HepG2 (cell line): ENCODE results near the gene BCAS3. TPM values are rescaled to one million over a fixed set of nuclear protein-coding genes. Genes with fewer than 3 reads are reported as not detected.

ENCODE experiments used
- ATAC-seq: fragments of 200-7000 bp; cut with Tn5 transposase; 3 replicates; pipeline ENCODE4 v1.9.1; 2020; ENCODE audit warnings: mild to moderate bottlenecking, moderate library complexity
- BruUV-seq: library from RNA; stranded (reverse); fragments of 400-500 nt; replicated peaks from 2 replicates; lab custom pipeline; 2021; lab: Mats Ljungman, UMichigan
- CTCF ChIA-PET: fragments of 300-600 bp; formaldehyde crosslinking; extraction: SDS; loops from one replicate; lab custom pipeline; 2021; ENCODE audit warnings: low total read pairs, inconsistent platforms, low intra/inter-chr PET ratio; lab: Yijun Ruan, JAX
- POLR2A ChIA-PET: fragments of 350-600 bp; sonication (Branson Sonifier 250); formaldehyde crosslinking; loops from one replicate; lab custom pipeline; 2020; ENCODE audit warnings: antibody characterized with exemption, inconsistent platforms; lab: Yijun Ruan, JAX
- DNase-seq: peaks from one replicate; pipeline ENCODE4 v3.0.0-alpha.2; 2015; ENCODE audit warnings: low spot score
- FAIRE-seq: peaks from 3 replicates; lab custom pipeline; 2011; peaks lifted over from hg19 to GRCh38; lab: Jason Lieb, UNC
- H2AFZ ChIP-seq: one replicate; pipeline ENCODE4 v1.6.1; 2011; ENCODE audit warnings: low read length, inconsistent platforms
- H3K27ac ChIP-seq: fragments of 300-600 bp; 3 replicates; pipeline ENCODE4 v1.8.0; 2011; ENCODE audit warnings: mixed run types, mild to moderate bottlenecking, mixed read lengths, low read length, inconsistent platforms; ENCODE audit not compliant: insufficient read depth; ENCODE audit errors: extremely low read length
- H3K27me3 ChIP-seq, 2 experiments: fragments of 200-600 bp in 1 of 2; 2 replicates in 1 of 2; 3 replicates in 1 of 2; pipeline versions ENCODE4 v1.6.0 to v1.8.0; 2011; ENCODE audit warnings: low read length in 2 of 2, mild to moderate bottlenecking in 2 of 2, moderate library complexity in 2 of 2, inconsistent platforms in 1 of 2; ENCODE audit not compliant: insufficient read depth in 2 of 2, control insufficient read depth in 1 of 2
- H3K36me3 ChIP-seq, 2 experiments: fragments of 200-600 bp in 1 of 2; replicated peaks in 1 of 2; 2 replicates in 1 of 2; 3 replicates in 1 of 2; pipeline versions ENCODE4 v1.5.1 to v1.8.0; 2011; ENCODE audit warnings: low read length in 2 of 2, inconsistent platforms in 1 of 2; ENCODE audit not compliant: insufficient read depth in 2 of 2, control insufficient read depth in 1 of 2
- H3K4me1 ChIP-seq: 2 replicates; pipeline ENCODE4 v1.5.1; 2012; ENCODE audit warnings: low read length, inconsistent platforms; ENCODE audit not compliant: insufficient read depth
- H3K4me2 ChIP-seq: 2 replicates; pipeline ENCODE4 v1.6.0; 2011; ENCODE audit warnings: low read depth, low read length, inconsistent platforms
- H3K4me3 ChIP-seq, 3 experiments: fragments of 200-600 bp in 1 of 3; sonication (generic), shearing (Covaris generic) in 1 of 3; replicated peaks in 1 of 3; 2 replicates each; pipeline ENCODE4 v1.5.1; 2011 to 2016; ENCODE audit warnings: low read length in 3 of 3, inconsistent platforms in 2 of 3, low read depth in 2 of 3, mild to moderate bottlenecking in 2 of 3, control low read depth in 1 of 3, mixed read lengths in 1 of 3; ENCODE audit not compliant: insufficient read depth in 1 of 3
- H3K79me2 ChIP-seq: one replicate; pipeline ENCODE4 v1.6.1; 2011; ENCODE audit warnings: low read length, inconsistent platforms; ENCODE audit not compliant: insufficient read depth
- H3K9ac ChIP-seq: 2 replicates; pipeline ENCODE4 v1.6.0; 2011; ENCODE audit warnings: mild to moderate bottlenecking, low read depth, low read length, inconsistent platforms; ENCODE audit not compliant: insufficient read depth
- H3K9me3 ChIP-seq: 2 replicates; pipeline ENCODE4 v1.5.1; 2012; ENCODE audit warnings: mild to moderate bottlenecking, low read length
- H4K20me1 ChIP-seq: 2 replicates; pipeline ENCODE4 v1.6.0; 2011; ENCODE audit warnings: inconsistent platforms, mild to moderate bottlenecking, low read length, moderate library complexity; ENCODE audit not compliant: insufficient read depth
- CEBPG ChIP-seq: IDR thresholded peaks from 2 replicates; pipeline ENCODE4 v1.6.1; 2016
- FOXC1 ChIP-seq: sonication (generic); formaldehyde crosslinking; IDR thresholded peaks from 2 replicates; pipeline ENCODE4 v1.8.0; 2022; ENCODE audit warnings: mild to moderate bottlenecking, missing genetic modification reagents, borderline replicate concordance
- HMGXB3 ChIP-seq: sonication (generic); formaldehyde crosslinking; IDR thresholded peaks from 2 replicates; pipeline ENCODE4 v1.4.0; 2020; ENCODE audit warnings: missing genetic modification reagents, borderline replicate concordance
- KDM4B ChIP-seq: sonication (generic); formaldehyde crosslinking; IDR thresholded peaks from 2 replicates; pipeline ENCODE4 v1.4.0; 2020; ENCODE audit warnings: missing genetic modification reagents
- MED8 ChIP-seq: sonication (generic); formaldehyde crosslinking; IDR thresholded peaks from 2 replicates; pipeline ENCODE4 v1.8.1; 2023; ENCODE audit warnings: mild to moderate bottlenecking, missing genetic modification reagents; ENCODE audit not compliant: insufficient replicate concordance
- MTA1 ChIP-seq: sonication (generic); formaldehyde crosslinking; IDR thresholded peaks from 2 replicates; pipeline ENCODE4 v1.4.0; 2020; ENCODE audit warnings: missing genetic modification reagents, mild to moderate bottlenecking, borderline replicate concordance
- NFE2L2 ChIP-seq: fragments of 150-350 bp; IDR thresholded peaks from 2 replicates; pipeline ENCODE4 v1.6.1; 2014; ENCODE audit warnings: low read length
- SALL2 ChIP-seq: sonication (generic); formaldehyde crosslinking; IDR thresholded peaks from 2 replicates; pipeline ENCODE4 v1.8.1; 2023; ENCODE audit warnings: mild to moderate bottlenecking, missing genetic modification reagents, inconsistent platforms
- SNAPC2 ChIP-seq: sonication (generic); formaldehyde crosslinking; IDR thresholded peaks from 2 replicates; pipeline ENCODE4 v1.8.1; 2022; ENCODE audit warnings: mild to moderate bottlenecking, missing genetic modification reagents
- ZMYM2 ChIP-seq: sonication (generic); formaldehyde crosslinking; IDR thresholded peaks from 2 replicates; pipeline ENCODE4 v1.8.0; 2022; ENCODE audit warnings: mild to moderate bottlenecking, missing genetic modification reagents
- ZNF747 ChIP-seq: sonication (generic); formaldehyde crosslinking; IDR thresholded peaks from 2 replicates; pipeline ENCODE4 v1.8.1; 2023; ENCODE audit warnings: missing genetic modification reagents, mild to moderate bottlenecking, borderline replicate concordance
- WGBS: methylation state at CpG from one replicate; pipeline ENCODE4 v1.1.6; 2017; ENCODE audit warnings: low lambda C conversion rate; 5-methylcytosine and 5-hydroxymethylcytosine counted together
- in situ Hi-C: cut with HindIII; loops from 2 replicates; pipeline ENCODE4 v1.10.0; 2017; ENCODE audit warnings: low pct_unique_long_range_greater_than_20kb; ENCODE audit not compliant: extremely low pct_ligation_motif_present
- intact Hi-C: fragments of 100-400 bp; cut with micrococcal nuclease; formaldehyde crosslinking; loops from one replicate; pipeline ENCODE4 v1.10.0; 2022; ENCODE audit not compliant: unreplicated experiment
- polyA plus RNA-seq, 8 experiments: library from polyadenylated mRNA; depleted of rRNA in 3 of 8; stranded (reverse) in 7 of 8; unstranded in 1 of 8; fragments of >200 nt; fragmentation: Illumina TruSeq in 4 of 8; extraction: Trizol in 4 of 8; gene quantifications; 2 replicates each; pipeline versions ENCODE4 v1.2.1 to v1.2.3, GENCODE V29; 2011 to 2016; ENCODE audit warnings: low read depth in 4 of 8, missing spikeins in 1 of 8, mixed read lengths in 1 of 8; ENCODE audit not compliant: insufficient read depth in 1 of 8
- total RNA-seq, 5 experiments: library from RNA; depleted of rRNA; stranded (reverse); fragments of >200 nt; fragmentation: Illumina TruSeq; extraction: Trizol; gene quantifications; 2 replicates each; pipeline ENCODE4 v1.2.3, GENCODE V29; 2016; ENCODE audit warnings: low read depth in 1 of 5
- TF ChIP-seq, protein P1 (sequence below): sonication (generic); formaldehyde crosslinking; conservative IDR thresholded peaks from 2 replicates; pipeline ENCODE4 v1.8.0; 2022; ENCODE audit warnings: missing genetic modification reagents
- TF ChIP-seq, protein P2 (sequence below): sonication (generic); formaldehyde crosslinking; IDR thresholded peaks from 2 replicates; pipeline ENCODE4 v1.5.0; 2020; ENCODE audit warnings: mild to moderate bottlenecking, low read depth, missing genetic modification reagents, borderline replicate concordance
- TF ChIP-seq, protein P3 (sequence below): sonication (generic); formaldehyde crosslinking; IDR thresholded peaks from 2 replicates; pipeline ENCODE4 v1.5.1; 2020; ENCODE audit warnings: missing genetic modification reagents, mild to moderate bottlenecking, borderline replicate concordance
- TF ChIP-seq, protein P4 (sequence below): IDR thresholded peaks from 2 replicates; pipeline ENCODE4 v1.6.1; 2016; ENCODE audit warnings: mild to moderate bottlenecking, missing biosample characterization, missing genetic modification reagents

BCAS3 gene
- total and polyA plus RNA-seq, 2 of the 13 experiments (the other 11 are each of a cell fraction or from before 2014, with no cell fraction given) = 10.7 to 11.2 TPM

DNA sequence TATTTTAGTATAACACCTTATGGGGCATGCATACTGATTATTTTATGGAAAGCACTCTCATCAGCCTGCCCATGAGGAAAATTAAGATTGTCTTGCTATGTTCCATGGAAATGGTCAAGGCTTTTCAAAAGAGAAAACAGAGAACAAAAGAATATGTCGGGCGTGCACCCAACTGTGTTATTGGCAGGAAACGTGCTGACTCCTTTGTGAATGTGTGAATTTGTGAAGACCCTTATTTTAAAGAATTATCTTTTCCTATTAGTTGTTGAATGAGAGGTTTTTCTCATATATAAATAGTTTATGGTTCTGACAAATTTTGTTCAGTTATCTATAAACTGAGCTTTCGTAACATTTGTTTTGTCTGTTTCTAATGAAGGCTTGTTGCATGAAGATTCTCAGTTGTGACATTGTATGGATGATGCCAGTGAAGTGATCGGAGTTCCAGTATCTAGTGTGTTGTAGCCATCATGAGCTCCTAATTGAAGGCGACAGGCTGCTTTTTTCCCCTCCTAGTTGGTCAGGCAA is 180.0 kb downstream of the BCAS3 start:
- intact Hi-C loops = no loop called here
- Histone ChIP-seq H3K79me2 (no peaks in the 10 kb centered on the region), H3K9ac (no peak overlapping the region), H3K4me1 (no peaks in the 10 kb centered on the region), H3K9me3 (no peaks in the 10 kb centered on the region), H3K36me3 (no peaks in the 10 kb centered on the region), H2AFZ (no peak overlapping the region), H3K27ac (no peak overlapping the region), H4K20me1 (no peaks in the 10 kb centered on the region), H3K4me3 (no peak overlapping the region), H3K4me2 (no peak overlapping the region), H3K27me3 (no peaks in the 10 kb centered on the region)
- 64% methylated on average over 6 of the region's 6 CpGs for WGBS
- FAIRE-seq (no peak), DNase-seq (no peak), ATAC-seq (no peak)
- CTCF ChIA-PET = no interaction called here
- BruUV-seq = no TSS peak
- POLR2A ChIA-PET = interaction anchor here (1.2 kb wide), 1 partner anchor 9 kb away, joined by 3 read pairs; no protein-coding TSS in a partner anchor
- in situ Hi-C loops = no loop called here
- TF ChIP-seq NFE2L2 (no peak), HMGXB3 (CRISPR knock-in tag) (no peak), KDM4B (CRISPR knock-in tag) (no peak), MTA1 (CRISPR knock-in tag) (no peak), CEBPG (CRISPR knock-in tag) (no peak), ZMYM2 (CRISPR knock-in tag) (no peak), SALL2 (no peak), FOXC1 (CRISPR knock-in tag) (no peak), ZNF747 (CRISPR knock-in tag) (no peak), SNAPC2 (CRISPR knock-in tag) (no peak), MED8 (CRISPR knock-in tag) (no peak)
- TF ChIP-seq, protein P1, sequence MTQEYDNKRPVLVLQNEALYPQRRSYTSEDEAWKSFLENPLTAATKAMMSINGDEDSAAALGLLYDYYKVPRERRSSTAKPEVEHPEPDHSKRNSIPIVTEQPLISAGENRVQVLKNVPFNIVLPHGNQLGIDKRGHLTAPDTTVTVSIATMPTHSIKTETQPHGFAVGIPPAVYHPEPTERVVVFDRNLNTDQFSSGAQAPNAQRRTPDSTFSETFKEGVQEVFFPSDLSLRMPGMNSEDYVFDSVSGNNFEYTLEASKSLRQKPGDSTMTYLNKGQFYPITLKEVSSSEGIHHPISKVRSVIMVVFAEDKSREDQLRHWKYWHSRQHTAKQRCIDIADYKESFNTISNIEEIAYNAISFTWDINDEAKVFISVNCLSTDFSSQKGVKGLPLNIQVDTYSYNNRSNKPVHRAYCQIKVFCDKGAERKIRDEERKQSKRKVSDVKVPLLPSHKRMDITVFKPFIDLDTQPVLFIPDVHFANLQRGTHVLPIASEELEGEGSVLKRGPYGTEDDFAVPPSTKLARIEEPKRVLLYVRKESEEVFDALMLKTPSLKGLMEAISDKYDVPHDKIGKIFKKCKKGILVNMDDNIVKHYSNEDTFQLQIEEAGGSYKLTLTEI (CRISPR knock-in tag) = no peak
- TF ChIP-seq, protein P2, sequence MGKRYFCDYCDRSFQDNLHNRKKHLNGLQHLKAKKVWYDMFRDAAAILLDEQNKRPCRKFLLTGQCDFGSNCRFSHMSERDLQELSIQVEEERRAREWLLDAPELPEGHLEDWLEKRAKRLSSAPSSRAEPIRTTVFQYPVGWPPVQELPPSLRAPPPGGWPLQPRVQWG (CRISPR knock-in tag) = no peak
- TF ChIP-seq, protein P3, sequence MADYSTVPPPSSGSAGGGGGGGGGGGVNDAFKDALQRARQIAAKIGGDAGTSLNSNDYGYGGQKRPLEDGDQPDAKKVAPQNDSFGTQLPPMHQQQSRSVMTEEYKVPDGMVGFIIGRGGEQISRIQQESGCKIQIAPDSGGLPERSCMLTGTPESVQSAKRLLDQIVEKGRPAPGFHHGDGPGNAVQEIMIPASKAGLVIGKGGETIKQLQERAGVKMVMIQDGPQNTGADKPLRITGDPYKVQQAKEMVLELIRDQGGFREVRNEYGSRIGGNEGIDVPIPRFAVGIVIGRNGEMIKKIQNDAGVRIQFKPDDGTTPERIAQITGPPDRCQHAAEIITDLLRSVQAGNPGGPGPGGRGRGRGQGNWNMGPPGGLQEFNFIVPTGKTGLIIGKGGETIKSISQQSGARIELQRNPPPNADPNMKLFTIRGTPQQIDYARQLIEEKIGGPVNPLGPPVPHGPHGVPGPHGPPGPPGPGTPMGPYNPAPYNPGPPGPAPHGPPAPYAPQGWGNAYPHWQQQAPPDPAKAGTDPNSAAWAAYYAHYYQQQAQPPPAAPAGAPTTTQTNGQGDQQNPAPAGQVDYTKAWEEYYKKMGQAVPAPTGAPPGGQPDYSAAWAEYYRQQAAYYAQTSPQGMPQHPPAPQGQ = no peak
- TF ChIP-seq, protein P4, sequence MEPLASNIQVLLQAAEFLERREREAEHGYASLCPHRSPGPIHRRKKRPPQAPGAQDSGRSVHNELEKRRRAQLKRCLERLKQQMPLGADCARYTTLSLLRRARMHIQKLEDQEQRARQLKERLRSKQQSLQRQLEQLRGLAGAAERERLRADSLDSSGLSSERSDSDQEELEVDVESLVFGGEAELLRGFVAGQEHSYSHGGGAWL (CRISPR knock-in tag) = no peak
